ENCODE measurements around the gene RIC8B. TPM values are rescaled to one million over a fixed set of nuclear protein-coding genes. Genes with fewer than 3 reads are reported as not detected.

RIC8B gene
- total RNA-seq, 6 experiments from 2014 or later = 8.0 to 12.0 (median 10.2) TPM

- H3K9me3 Mint-ChIP-seq = no peaks in the 10 kb centered on the region
- no peak overlapping the region for H3K27ac Mint-ChIP-seq
- H3K4me1 Mint-ChIP-seq (ENCODE audit: low read depth) = peaks cover 5% of the 10 kb centered on the region; the same call in 1 of the 2 replicates
- DNase-seq = no peak
- no peaks in the 10 kb centered on the region for H3K36me3 Mint-ChIP-seq (ENCODE audit: low read depth)
- TF ChIP-seq CTCF (IDR thresholded peaks at IDR 0.05) = no peak
- peaks cover 2% of the 10 kb centered on the region; the same call in 1 of the 2 replicates for H3K27me3 Mint-ChIP-seq (ENCODE audit: insufficient read depth)
- H3K4me3 Mint-ChIP-seq = no peak overlapping the region
Measured at GRCh38 chr12:106924268-106924861, 149.9 kb downstream of the RIC8B start.

GRCh38 chr12:106926657-106927056 lies 152.2 kb downstream of the RIC8B start:
- Mint-ChIP-seq H3K27me3 (ENCODE audit: insufficient read depth) (peaks cover 3% of the 10 kb centered on the region), H3K4me1 (ENCODE audit: low read depth) (no peaks in the 10 kb centered on the region), H3K36me3 (ENCODE audit: low read depth) (no peaks in the 10 kb centered on the region), H3K9me3 (no peaks in the 10 kb centered on the region), H3K27ac (no peak overlapping the region), H3K4me3 (no peak overlapping the region)
- no peak for TF ChIP-seq CTCF (IDR thresholded peaks at IDR 0.05)
- no peak for DNase-seq

- H3K36me3 Mint-ChIP-seq (ENCODE audit: low read depth) = no peaks in the 10 kb centered on the region
- peaks cover 2% of the 10 kb centered on the region for H3K27me3 Mint-ChIP-seq (ENCODE audit: insufficient read depth)
- no peaks in the 10 kb centered on the region for H3K9me3 Mint-ChIP-seq
- no peak for DNase-seq
- no peaks in the 10 kb centered on the region for H3K4me1 Mint-ChIP-seq (ENCODE audit: low read depth)
- no peak overlapping the region for H3K4me3 Mint-ChIP-seq
- TF ChIP-seq CTCF (IDR thresholded peaks at IDR 0.05) = no peak
- no peak overlapping the region for H3K27ac Mint-ChIP-seq
Measured at GRCh38 chr12:106934277-106934676, 159.8 kb downstream of the RIC8B start.

Other genes starting within 250 kb of the RIC8B start
- gene RFX4, start 191.7 kb upstream of the RIC8B start, total RNA-seq (2021; fragmentation: NEBNext Ultra II Directional; extraction: Animal tissue kit (Norgen Biotek cat#: 25700)) = not detected
- 100 to 1,000 TPM; 157 to 188 (median 167) TPM for gene TMEM263, start 181.2 kb downstream of the RIC8B start, total RNA-seq (2021; fragmentation: NEBNext Ultra II Directional; extraction: Animal tissue kit (Norgen Biotek cat#: 25700))
- gene MTERF2, start 212.5 kb downstream of the RIC8B start, total RNA-seq (2021; fragmentation: NEBNext Ultra II Directional; extraction: Animal tissue kit (Norgen Biotek cat#: 25700)) = 1 to 10 TPM; 3.0 to 5.6 (median 5.1) TPM

All from HFFc6 (cell line).